HG03354 (cell line): ENCODE measurements around the gene ITGB1.
A peak's percentile ranks its signal among the peaks of the same experiment; 100 is the strongest.

ENCODE experiments used
- ATAC-seq: cut with Tn5 transposase; IDR thresholded peaks from one replicate; pipeline ENCODE4 v1.9.1; 2021; ENCODE audit warnings: mild to moderate bottlenecking; ENCODE audit not compliant: unreplicated experiment, poor library complexity, severe bottlenecking

ITGB1 gene

GRCh38 chr10:32957341-32958084 is 517 bp downstream of the ITGB1 start:
- ATAC-seq: peak; percentile 37

GRCh38 chr10:32956365-32957197 is 1.4 kb downstream of the ITGB1 start:
- no peak for ATAC-seq

GRCh38 chr10:32955790-32956189 is 2.2 kb downstream of the ITGB1 start:
- ATAC-seq: no peak

GRCh38 chr10:32955299-32955772 is 2.7 kb downstream of the ITGB1 start:
- ATAC-seq: no peak

- ATAC-seq: no peak
Measured at GRCh38 chr10:32954545-32955298, 3.3 kb downstream of the ITGB1 start.

GRCh38 chr10:32954080-32954479 is 4.0 kb downstream of the ITGB1 start:
- no peak for ATAC-seq

- no peak for ATAC-seq
Measured at GRCh38 chr10:32953277-32953927, 4.6 kb downstream of the ITGB1 start.

- ATAC-seq: no peak
Measured at GRCh38 chr10:32952541-32953276, 5.3 kb downstream of the ITGB1 start.

- no peak for ATAC-seq
Measured at GRCh38 chr10:32952094-32952493, 5.9 kb downstream of the ITGB1 start.

- ATAC-seq: no peak
Measured at GRCh38 chr10:32951111-32951510, 6.9 kb downstream of the ITGB1 start.

GRCh38 chr10:32950591-32951108 is 7.4 kb downstream of the ITGB1 start:
- ATAC-seq: no peak

- ATAC-seq: no peak
Measured at GRCh38 chr10:32949221-32949678, 8.8 kb downstream of the ITGB1 start.

GRCh38 chr10:32948451-32948850 is 9.6 kb downstream of the ITGB1 start:
- ATAC-seq: no peak

- no peak for ATAC-seq
Measured at GRCh38 chr10:32947586-32947985, 10.4 kb downstream of the ITGB1 start.

GRCh38 chr10:32946108-32946507 is 11.9 kb downstream of the ITGB1 start:
- no peak for ATAC-seq

- ATAC-seq: no peak
Measured at GRCh38 chr10:32943854-32944661, 14.0 kb downstream of the ITGB1 start.

- peak; percentile 62 for ATAC-seq
Measured at GRCh38 chr10:32943395-32943794, 14.6 kb downstream of the ITGB1 start.

GRCh38 chr10:32942081-32942480 is 15.9 kb downstream of the ITGB1 start:
- no peak for ATAC-seq
